HepG2 (cell line): ENCODE measurements around the gene RABIF. TPM values are rescaled to one million over a fixed set of nuclear protein-coding genes. Genes with fewer than 3 reads are reported as not detected.
A peak's percentile ranks its signal among the peaks of the same experiment; 100 is the strongest.

Experiments used
- KMT2B ChIP-seq: IDR thresholded peaks from 2 replicates; pipeline ENCODE4 v1.6.1; 2016; ENCODE audit warnings: missing genetic modification reagents, missing compliant biosample characterization
- MED1 ChIP-seq: sonication (generic); formaldehyde crosslinking; IDR thresholded peaks from 2 replicates; pipeline ENCODE4 v1.4.0; 2020; ENCODE audit warnings: missing genetic modification reagents
- MIER2 ChIP-seq: IDR thresholded peaks from 2 replicates; pipeline ENCODE4 v1.6.1; 2016; ENCODE audit warnings: missing biosample characterization, missing genetic modification reagents
- MTF1 ChIP-seq: sonication (generic); formaldehyde crosslinking; IDR thresholded peaks from 2 replicates; pipeline ENCODE4 v1.5.0; 2020; ENCODE audit warnings: missing genetic modification reagents
- NKX3-1 ChIP-seq: sonication (generic); formaldehyde crosslinking; IDR thresholded peaks from 2 replicates; pipeline ENCODE4 v1.5.0; 2020; ENCODE audit warnings: missing genetic modification reagents
- SNAPC4 ChIP-seq: sonication (generic); formaldehyde crosslinking; IDR thresholded peaks from 2 replicates; pipeline ENCODE4 v1.4.0; 2020; ENCODE audit warnings: mild to moderate bottlenecking, missing genetic modification reagents
- SP1 ChIP-seq, 2 experiments: fragments of 450-650 bp in 1 of 2; sonication (generic) in 1 of 2; formaldehyde crosslinking in 1 of 2; IDR thresholded peaks; 2 replicates each; pipeline versions ENCODE4 v1.4.0 to v1.6.1; 2016 to 2020; ENCODE audit warnings: missing genetic modification reagents in 1 of 2
- YEATS4 ChIP-seq: sonication (generic); formaldehyde crosslinking; IDR thresholded peaks from 2 replicates; pipeline ENCODE4 v1.4.0; 2020; ENCODE audit warnings: missing genetic modification reagents, borderline replicate concordance
- ZBTB25 ChIP-seq: IDR thresholded peaks from 2 replicates; pipeline ENCODE4 v1.6.1; 2018; ENCODE audit warnings: missing genetic modification reagents
- ZBTB38 ChIP-seq: sonication (generic); formaldehyde crosslinking; IDR thresholded peaks from 2 replicates; pipeline ENCODE4 v1.5.1; 2020; ENCODE audit warnings: mild to moderate bottlenecking, missing genetic modification reagents
- ZBTB7B ChIP-seq: sonication (generic); formaldehyde crosslinking; IDR thresholded peaks from 2 replicates; pipeline ENCODE4 v1.4.0; 2020; ENCODE audit warnings: missing genetic modification reagents
- ZFP36L1 ChIP-seq: sonication (generic); formaldehyde crosslinking; IDR thresholded peaks from 2 replicates; pipeline ENCODE4 v1.8.0; 2022; ENCODE audit warnings: mild to moderate bottlenecking, missing genetic modification reagents, moderate library complexity
- ZNF20 ChIP-seq: sonication (generic); formaldehyde crosslinking; IDR thresholded peaks from 2 replicates; pipeline ENCODE4 v1.4.0; 2020; ENCODE audit warnings: mild to moderate bottlenecking, moderate library complexity, missing genetic modification reagents
- ZNF790 ChIP-seq: sonication (generic); formaldehyde crosslinking; IDR thresholded peaks from 2 replicates; pipeline ENCODE4 v1.8.0; 2022; ENCODE audit warnings: missing genetic modification reagents, mild to moderate bottlenecking, borderline replicate concordance
- polyA plus RNA-seq, 8 experiments: library from polyadenylated mRNA; depleted of rRNA in 3 of 8; stranded (reverse) in 7 of 8; unstranded in 1 of 8; fragments of >200 nt; fragmentation: Illumina TruSeq in 4 of 8; extraction: Trizol in 4 of 8; gene quantifications; 2 replicates each; pipeline versions ENCODE4 v1.2.1 to v1.2.3, GENCODE V29; 2011 to 2016; ENCODE audit warnings: low read depth in 4 of 8, missing spikeins in 1 of 8, mixed read lengths in 1 of 8; ENCODE audit not compliant: insufficient read depth in 1 of 8
- total RNA-seq, 5 experiments: library from RNA; depleted of rRNA; stranded (reverse); fragments of >200 nt; fragmentation: Illumina TruSeq; extraction: Trizol; gene quantifications; 2 replicates each; pipeline ENCODE4 v1.2.3, GENCODE V29; 2016; ENCODE audit warnings: low read depth in 1 of 5
- TF ChIP-seq, protein P1 (sequence below): sonication (generic); formaldehyde crosslinking; IDR thresholded peaks from 2 replicates; pipeline ENCODE4 v1.5.0; 2020; ENCODE audit warnings: missing genetic modification reagents
- TF ChIP-seq, protein P2 (sequence below): sonication (generic); formaldehyde crosslinking; conservative IDR thresholded peaks from 2 replicates; pipeline ENCODE4 v1.8.0; 2022; ENCODE audit warnings: low read depth, missing genetic modification reagents
- TF ChIP-seq, protein P3 (sequence below): sonication (generic); formaldehyde crosslinking; IDR thresholded peaks from 2 replicates; pipeline ENCODE4 v1.4.0; 2020; ENCODE audit warnings: mild to moderate bottlenecking, missing genetic modification reagents
- TF ChIP-seq, protein P4 (sequence below): sonication (generic); formaldehyde crosslinking; IDR thresholded peaks from 2 replicates; pipeline ENCODE4 v1.4.0; 2020; ENCODE audit warnings: missing genetic modification reagents

RABIF gene
- total and polyA plus RNA-seq, 2 of the 13 experiments (the other 11 are each of a cell fraction or from before 2014, with no cell fraction given): 7.6 to 8.3 TPM

DNA sequence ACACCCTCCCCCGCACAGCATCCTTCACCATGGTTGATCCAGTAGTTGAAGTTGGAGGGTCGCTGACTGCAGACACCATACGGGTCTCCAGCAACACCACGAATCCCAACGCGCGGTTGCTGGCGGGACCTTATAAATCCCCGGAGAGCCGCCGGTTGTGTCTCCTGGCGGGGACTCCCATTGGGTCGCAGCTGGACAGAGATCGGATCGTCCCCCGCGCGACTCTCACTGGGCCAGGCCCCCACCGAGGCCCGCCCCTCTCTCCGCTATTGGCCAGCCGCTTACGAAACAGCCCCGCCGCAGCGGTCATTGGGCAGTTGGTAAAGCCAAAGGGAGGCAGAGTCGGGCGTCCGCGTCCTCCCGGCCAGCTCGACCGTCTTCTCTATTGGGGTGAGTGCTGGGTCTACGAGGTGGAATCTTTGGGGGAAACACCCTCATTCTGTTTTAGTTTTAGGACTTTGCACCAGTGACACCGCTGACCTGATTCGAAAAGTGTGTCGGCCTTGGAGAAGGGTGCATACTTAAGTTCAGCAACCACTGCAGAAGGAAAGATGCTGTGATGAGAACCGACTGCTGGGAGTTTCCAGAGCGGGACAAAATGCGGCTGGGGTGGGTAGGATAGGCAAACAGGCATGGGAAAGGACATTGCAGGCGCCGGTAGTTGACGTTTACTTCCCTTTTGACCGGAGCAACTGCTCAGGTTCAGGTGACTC, 27.4 kb downstream of the RABIF start (continued):
- TF ChIP-seq SNAPC4 (CRISPR knock-in tag) (peak; percentile 81), MIER2 (no peak), ZBTB38 (CRISPR knock-in tag) (no peak), ZNF790 (CRISPR knock-in tag) (no peak), SP1 (IDR thresholded peaks at IDR 0.05) (no peak), SP1 (CRISPR knock-in tag; IDR thresholded peaks at IDR 0.05) (peak; percentile 85), YEATS4 (CRISPR knock-in tag) (peak; percentile 25; the same call in 1 of the 2 replicates), NKX3-1 (CRISPR knock-in tag) (no peak), MTF1 (CRISPR knock-in tag) (no peak), MED1 (CRISPR knock-in tag) (0 out of 2 replicates have a peak, but pooled peaks have one; percentile 32), ZBTB7B (CRISPR knock-in tag) (no peak), ZNF20 (CRISPR knock-in tag) (no peak), KMT2B (CRISPR knock-in tag) (no peak; the same call in 1 of the 2 replicates), ZBTB25 (CRISPR knock-in tag) (no peak), ZFP36L1 (CRISPR knock-in tag) (no peak)
- TF ChIP-seq, protein P1, sequence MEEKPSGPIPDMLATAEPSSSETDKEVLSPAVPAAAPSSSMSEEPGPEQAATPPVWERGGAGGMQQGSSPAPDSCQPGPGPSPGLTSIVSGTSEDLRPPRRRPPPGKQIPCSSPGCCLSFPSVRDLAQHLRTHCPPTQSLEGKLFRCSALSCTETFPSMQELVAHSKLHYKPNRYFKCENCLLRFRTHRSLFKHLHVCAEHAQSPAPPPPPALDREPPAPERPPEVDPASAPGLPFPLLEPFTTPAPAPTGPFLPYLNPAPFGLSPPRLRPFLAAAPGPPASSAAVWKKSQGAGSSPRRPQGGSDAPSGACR (CRISPR knock-in tag): no peak
- TF ChIP-seq, protein P2, sequence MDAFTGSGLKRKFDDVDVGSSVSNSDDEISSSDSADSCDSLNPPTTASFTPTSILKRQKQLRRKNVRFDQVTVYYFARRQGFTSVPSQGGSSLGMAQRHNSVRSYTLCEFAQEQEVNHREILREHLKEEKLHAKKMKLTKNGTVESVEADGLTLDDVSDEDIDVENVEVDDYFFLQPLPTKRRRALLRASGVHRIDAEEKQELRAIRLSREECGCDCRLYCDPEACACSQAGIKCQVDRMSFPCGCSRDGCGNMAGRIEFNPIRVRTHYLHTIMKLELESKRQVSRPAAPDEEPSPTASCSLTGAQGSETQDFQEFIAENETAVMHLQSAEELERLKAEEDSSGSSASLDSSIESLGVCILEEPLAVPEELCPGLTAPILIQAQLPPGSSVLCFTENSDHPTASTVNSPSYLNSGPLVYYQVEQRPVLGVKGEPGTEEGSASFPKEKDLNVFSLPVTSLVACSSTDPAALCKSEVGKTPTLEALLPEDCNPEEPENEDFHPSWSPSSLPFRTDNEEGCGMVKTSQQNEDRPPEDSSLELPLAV (CRISPR knock-in tag): no peak
- TF ChIP-seq, protein P3, sequence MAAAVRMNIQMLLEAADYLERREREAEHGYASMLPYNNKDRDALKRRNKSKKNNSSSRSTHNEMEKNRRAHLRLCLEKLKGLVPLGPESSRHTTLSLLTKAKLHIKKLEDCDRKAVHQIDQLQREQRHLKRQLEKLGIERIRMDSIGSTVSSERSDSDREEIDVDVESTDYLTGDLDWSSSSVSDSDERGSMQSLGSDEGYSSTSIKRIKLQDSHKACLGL (CRISPR knock-in tag): no peak
- TF ChIP-seq, protein P4, sequence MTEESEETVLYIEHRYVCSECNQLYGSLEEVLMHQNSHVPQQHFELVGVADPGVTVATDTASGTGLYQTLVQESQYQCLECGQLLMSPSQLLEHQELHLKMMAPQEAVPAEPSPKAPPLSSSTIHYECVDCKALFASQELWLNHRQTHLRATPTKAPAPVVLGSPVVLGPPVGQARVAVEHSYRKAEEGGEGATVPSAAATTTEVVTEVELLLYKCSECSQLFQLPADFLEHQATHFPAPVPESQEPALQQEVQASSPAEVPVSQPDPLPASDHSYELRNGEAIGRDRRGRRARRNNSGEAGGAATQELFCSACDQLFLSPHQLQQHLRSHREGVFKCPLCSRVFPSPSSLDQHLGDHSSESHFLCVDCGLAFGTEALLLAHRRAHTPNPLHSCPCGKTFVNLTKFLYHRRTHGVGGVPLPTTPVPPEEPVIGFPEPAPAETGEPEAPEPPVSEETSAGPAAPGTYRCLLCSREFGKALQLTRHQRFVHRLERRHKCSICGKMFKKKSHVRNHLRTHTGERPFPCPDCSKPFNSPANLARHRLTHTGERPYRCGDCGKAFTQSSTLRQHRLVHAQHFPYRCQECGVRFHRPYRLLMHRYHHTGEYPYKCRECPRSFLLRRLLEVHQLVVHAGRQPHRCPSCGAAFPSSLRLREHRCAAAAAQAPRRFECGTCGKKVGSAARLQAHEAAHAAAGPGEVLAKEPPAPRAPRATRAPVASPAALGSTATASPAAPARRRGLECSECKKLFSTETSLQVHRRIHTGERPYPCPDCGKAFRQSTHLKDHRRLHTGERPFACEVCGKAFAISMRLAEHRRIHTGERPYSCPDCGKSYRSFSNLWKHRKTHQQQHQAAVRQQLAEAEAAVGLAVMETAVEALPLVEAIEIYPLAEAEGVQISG (CRISPR knock-in tag): no peak
